Osteocyte (in vitro differentiated cells): ENCODE measurements around the gene ACCSL. TPM values are rescaled to one million over a fixed set of nuclear protein-coding genes. Genes with fewer than 3 reads are reported as not detected.

Source experiments
- DNase-seq: peaks from one replicate; pipeline ENCODE4 v3.0.0; 2021; ENCODE audit warnings: mixed read lengths; ENCODE audit not compliant: unreplicated experiment; ENCODE audit errors: extremely low spot score
- H3K27ac Mint-ChIP-seq: one replicate; pipeline ENCODE4 v1.8.0; 2021; ENCODE audit warnings: mild to moderate bottlenecking, mixed read lengths; ENCODE audit not compliant: unreplicated experiment
- H3K27me3 Mint-ChIP-seq: one replicate; pipeline ENCODE4 v1.8.0; 2021; ENCODE audit warnings: mixed read lengths; ENCODE audit not compliant: unreplicated experiment
- H3K36me3 Mint-ChIP-seq: one replicate; pipeline ENCODE4 v1.8.0; 2021; ENCODE audit warnings: mixed read lengths; ENCODE audit not compliant: unreplicated experiment
- H3K4me1 Mint-ChIP-seq: one replicate; pipeline ENCODE4 v1.8.0; 2021; ENCODE audit warnings: mixed read lengths; ENCODE audit not compliant: unreplicated experiment
- H3K4me3 Mint-ChIP-seq: one replicate; pipeline ENCODE4 v1.8.0; 2021; ENCODE audit warnings: mild to moderate bottlenecking, moderate library complexity, mixed read lengths; ENCODE audit not compliant: unreplicated experiment
- H3K9me3 Mint-ChIP-seq: one replicate; pipeline ENCODE4 v1.8.0; 2021; ENCODE audit warnings: mixed read lengths; ENCODE audit not compliant: unreplicated experiment
- CTCF ChIP-seq: fragments of 200-600 bp; sonication (generic); IDR thresholded peaks from 2 replicates; pipeline ENCODE4 v1.5.0; 2021; ENCODE audit warnings: antibody characterized with exemption, mild to moderate bottlenecking, moderate library complexity
- total RNA-seq: library from RNA; stranded (reverse); gene quantifications from 2 replicates; pipeline ENCODE4 v1.2.1, GENCODE V29; 2021

ACCSL gene
- total RNA-seq, 1 donor from 2014 or later: not detected

DNA sequence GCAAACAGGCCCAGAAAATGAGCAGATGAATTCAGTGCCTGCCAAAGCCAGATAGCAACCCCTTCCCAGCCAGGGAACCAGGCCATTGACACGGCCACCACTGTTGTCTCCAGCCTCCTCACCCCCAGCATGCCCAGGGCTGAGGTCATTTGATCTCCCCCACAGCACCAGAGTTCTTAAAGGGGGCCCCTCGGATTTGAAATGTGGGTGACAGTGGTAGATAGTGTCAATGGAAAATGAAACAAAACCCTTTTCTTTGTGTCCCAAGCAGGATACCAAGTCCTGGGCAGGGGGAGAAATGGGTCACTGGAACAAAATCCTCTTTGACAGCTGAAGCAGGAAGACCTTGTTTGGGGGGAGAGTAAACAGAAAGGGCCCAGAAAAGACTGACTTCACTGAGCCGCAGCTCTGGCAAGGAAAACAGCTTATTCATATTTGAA, 14.3 kb upstream of the ACCSL start:
- Mint-ChIP-seq H3K9me3 (no peaks in the 10 kb centered on the region), H3K27ac (no peak overlapping the region), H3K4me3 (no peak overlapping the region), H3K4me1 (peaks cover 19% of the 10 kb centered on the region), H3K36me3 (no peaks in the 10 kb centered on the region), H3K27me3 (peaks cover 34% of the 10 kb centered on the region)
- no peak for TF ChIP-seq CTCF
- DNase-seq: peak; percentile 62

DNA sequence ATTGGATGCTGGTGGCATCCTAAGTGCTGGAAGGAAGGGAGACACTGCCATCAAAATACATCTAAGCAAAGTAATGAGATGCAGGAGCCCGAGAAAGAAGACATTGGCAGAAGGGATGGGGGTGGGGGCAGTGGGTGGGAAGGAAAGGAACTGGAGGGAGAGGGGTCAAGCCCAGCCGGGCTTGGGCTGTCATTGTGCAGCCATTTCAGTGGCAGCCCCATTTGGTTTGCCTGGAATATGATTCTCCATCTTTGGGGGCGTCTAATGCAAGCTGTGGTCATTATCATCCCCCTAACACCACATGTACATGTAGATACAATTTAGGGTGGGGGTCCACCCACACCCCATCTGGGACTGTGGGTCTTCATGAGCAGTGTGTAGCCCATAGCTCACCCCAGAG, 13.9 kb upstream of the ACCSL start:
- Mint-ChIP-seq H3K4me3 (no peak overlapping the region), H3K9me3 (no peaks in the 10 kb centered on the region), H3K27me3 (peaks cover 31% of the 10 kb centered on the region), H3K4me1 (peaks cover 19% of the 10 kb centered on the region), H3K36me3 (no peaks in the 10 kb centered on the region), H3K27ac (no peak overlapping the region)
- DNase-seq: peak; percentile 48
- TF ChIP-seq CTCF: no peak

- Mint-ChIP-seq H3K27ac (no peak overlapping the region), H3K4me3 (no peak overlapping the region), H3K27me3 (peaks cover 27% of the 10 kb centered on the region), H3K9me3 (no peaks in the 10 kb centered on the region), H3K4me1 (peaks cover 19% of the 10 kb centered on the region), H3K36me3 (no peaks in the 10 kb centered on the region)
- no peak for TF ChIP-seq CTCF
- peak; percentile 23 for DNase-seq
These were observed 13.1 kb upstream of the ACCSL start for GRCh38 chr11:44034639-44035038.

DNA sequence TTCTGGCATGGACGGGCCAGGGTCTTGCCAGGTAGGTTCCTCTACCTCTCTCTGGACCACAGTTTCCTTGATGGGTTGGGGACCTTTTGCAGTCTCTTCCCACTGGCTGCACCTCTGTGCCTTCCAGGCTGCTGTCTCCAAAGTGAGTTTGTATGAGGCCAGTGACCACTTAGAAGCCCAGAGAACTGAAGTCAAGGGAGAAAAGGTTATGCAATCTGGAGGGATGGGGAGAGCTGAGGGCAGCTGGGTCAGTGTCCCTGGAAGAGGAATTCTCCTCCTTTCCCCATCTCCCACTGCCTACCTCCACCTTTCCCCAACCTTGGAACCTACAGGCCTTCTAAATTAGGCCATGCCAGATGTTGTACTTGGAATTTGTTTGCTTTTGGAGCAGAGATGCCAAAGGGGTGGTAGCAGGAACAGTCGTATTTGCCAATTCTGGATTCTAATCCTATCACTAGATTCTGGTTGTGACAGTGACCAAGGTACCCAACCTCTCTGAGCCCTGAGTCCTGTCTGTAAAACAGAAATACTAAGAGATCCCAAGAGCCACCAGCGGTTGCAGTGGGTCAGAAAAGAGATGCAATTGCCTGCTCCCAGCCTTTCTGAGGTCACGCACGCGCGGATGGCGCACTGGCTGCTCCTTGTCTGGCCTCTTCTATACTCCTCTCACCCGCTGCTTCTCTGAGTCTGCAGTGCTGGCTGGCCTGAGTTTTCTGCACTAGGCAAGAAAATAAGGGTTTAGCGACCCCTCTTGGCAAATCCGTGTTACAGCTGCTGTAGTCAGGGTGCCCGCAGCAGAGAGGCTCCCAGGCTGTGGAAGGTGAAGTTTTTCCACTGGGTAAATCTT, 10.7 kb upstream of the ACCSL start:
- TF ChIP-seq CTCF: peak; percentile 87
- peaks cover 10% of the 10 kb centered on the region for H3K4me1 Mint-ChIP-seq
- no peak overlapping the region for H3K27ac Mint-ChIP-seq
- no peaks in the 10 kb centered on the region for H3K36me3 Mint-ChIP-seq
- H3K27me3 Mint-ChIP-seq: peaks cover 24% of the 10 kb centered on the region
- H3K4me3 Mint-ChIP-seq: no peak overlapping the region
- DNase-seq: peak; percentile 89
- H3K9me3 Mint-ChIP-seq: peaks cover 4% of the 10 kb centered on the region

- no peak for TF ChIP-seq CTCF
- peaks cover 26% of the 10 kb centered on the region for H3K27me3 Mint-ChIP-seq
- H3K9me3 Mint-ChIP-seq: peaks cover 4% of the 10 kb centered on the region
- H3K4me1 Mint-ChIP-seq: peaks cover 6% of the 10 kb centered on the region
- no peaks in the 10 kb centered on the region for H3K36me3 Mint-ChIP-seq
- DNase-seq: no peak
- H3K27ac Mint-ChIP-seq: no peak overlapping the region
- H3K4me3 Mint-ChIP-seq: no peak overlapping the region
These were observed 10.2 kb upstream of the ACCSL start for GRCh38 chr11:44037658-44037998.
